ENCODE measurements around the gene GPC5. TPM values are rescaled to one million over a fixed set of nuclear protein-coding genes. Genes with fewer than 3 reads are reported as not detected.
A peak's percentile ranks its signal among the peaks of the same experiment; 100 is the strongest.
"Not testable (repeated sequence)": the region's sequence is repeated elsewhere in the genome, so short reads cannot be mapped to it uniquely, and the experiment has no call there.

GPC5 gene
- total RNA-seq, 2 donors from 2014 or later, result 0.37 to 0.52 TPM

GRCh38 chr13:92500192-92500591 lies 1101.8 kb downstream of the GPC5 start:
- intact Hi-C loops (cut with DNase I), result no loop called here
- DNase-seq (ENCODE audit: low spot score), result no peak

- intact Hi-C loops (cut with DNase I), result no loop called here
- no peak for DNase-seq (ENCODE audit: low spot score)
These were observed 1112.0 kb downstream of the GPC5 start for GRCh38 chr13:92510416-92510815.

- intact Hi-C loops (cut with DNase I), result no loop called here
- no peak for DNase-seq (ENCODE audit: low spot score)
These were observed 1114.4 kb downstream of the GPC5 start for GRCh38 chr13:92512852-92513251.

GRCh38 chr13:92513672-92514071 lies 1115.3 kb downstream of the GPC5 start:
- no peak for DNase-seq (ENCODE audit: low spot score)
- intact Hi-C loops (cut with DNase I), result no loop called here

- no peak for DNase-seq (ENCODE audit: low spot score)
These were observed 1116.2 kb downstream of the GPC5 start for GRCh38 chr13:92514420-92515125.

GRCh38 chr13:92516878-92517277 lies 1118.5 kb downstream of the GPC5 start:
- intact Hi-C loops (cut with DNase I); DNase-seq (ENCODE audit: low spot score): not testable (repeated sequence)

More at GRCh38 chr13:92514420-92515125, 1116.2 kb downstream of the GPC5 start:
- intact Hi-C loops (cut with DNase I), result no loop called here

- intact Hi-C loops (cut with DNase I), result not testable (repeated sequence)
These were observed 1120.2 kb downstream of the GPC5 start for GRCh38 chr13:92518622-92519021.

GRCh38 chr13:92530364-92530763 lies 1131.9 kb downstream of the GPC5 start:
- intact Hi-C loops (cut with DNase I), result no loop called here

More at GRCh38 chr13:92518622-92519021, 1120.2 kb downstream of the GPC5 start:
- DNase-seq (ENCODE audit: low spot score), result not testable (repeated sequence)

GRCh38 chr13:92535222-92536006 lies 1137.0 kb downstream of the GPC5 start:
- intact Hi-C loops (cut with DNase I), result no loop called here
- peak; percentile 22 for DNase-seq (ENCODE audit: low spot score)

More at GRCh38 chr13:92530364-92530763, 1131.9 kb downstream of the GPC5 start:
- DNase-seq (ENCODE audit: low spot score), result no peak

- no peak for DNase-seq (ENCODE audit: low spot score)
- intact Hi-C loops (cut with DNase I), result no loop called here
These were observed 1139.0 kb downstream of the GPC5 start for GRCh38 chr13:92537471-92537870.

GRCh38 chr13:92538164-92538563 lies 1139.7 kb downstream of the GPC5 start:
- intact Hi-C loops (cut with DNase I), result no loop called here
- DNase-seq (ENCODE audit: low spot score), result no peak

- intact Hi-C loops (cut with DNase I); DNase-seq (ENCODE audit: low spot score): not testable (repeated sequence)
These were observed 1140.7 kb downstream of the GPC5 start for GRCh38 chr13:92539148-92539547.

GRCh38 chr13:92547266-92547665 lies 1148.8 kb downstream of the GPC5 start:
- DNase-seq (ENCODE audit: low spot score), result no peak
- intact Hi-C loops (cut with DNase I), result no loop called here

GRCh38 chr13:92549276-92549675 lies 1150.9 kb downstream of the GPC5 start:
- DNase-seq (ENCODE audit: low spot score), result no peak
- intact Hi-C loops (cut with DNase I), result no loop called here

- no peak for DNase-seq (ENCODE audit: low spot score)
- intact Hi-C loops (cut with DNase I), result no loop called here
These were observed 1155.2 kb downstream of the GPC5 start for GRCh38 chr13:92553470-92554114.

GRCh38 chr13:92560883-92561282 lies 1162.5 kb downstream of the GPC5 start:
- intact Hi-C loops (cut with DNase I), result no loop called here
- no peak for DNase-seq (ENCODE audit: low spot score)

- intact Hi-C loops (cut with DNase I), result no loop called here
- DNase-seq (ENCODE audit: low spot score), result no peak
These were observed 1166.5 kb downstream of the GPC5 start for GRCh38 chr13:92564942-92565341.

- intact Hi-C loops (cut with DNase I), result no loop called here
- DNase-seq (ENCODE audit: low spot score), result no peak
These were observed 1168.3 kb downstream of the GPC5 start for GRCh38 chr13:92566767-92567166.

- intact Hi-C loops (cut with DNase I), result no loop called here
These were observed 1173.8 kb downstream of the GPC5 start for GRCh38 chr13:92572190-92572589.

GRCh38 chr13:92573467-92574057 lies 1175.1 kb downstream of the GPC5 start:
- no peak for DNase-seq (ENCODE audit: low spot score)
- intact Hi-C loops (cut with DNase I), result no loop called here

More at GRCh38 chr13:92572190-92572589, 1173.8 kb downstream of the GPC5 start:
- no peak for DNase-seq (ENCODE audit: low spot score)

All from posterior vena cava (tissue), 2 donors.